Right renal cortex interstitium (tissue), 3 donors: Measurements from ENCODE around the gene CNBP. TPM values are rescaled to one million over a fixed set of nuclear protein-coding genes. Genes with fewer than 3 reads are reported as not detected.
"Not testable (repeated sequence)": the region's sequence is repeated elsewhere in the genome, so short reads cannot be mapped to it uniquely, and the experiment has no call there.

Experiments
- DNase-seq, 3 donors: peaks; one replicate each; pipeline ENCODE4 v3.0.0-alpha.2; 2013; ENCODE audit warnings: low read depth in 3 of 3, low spot score in 2 of 3
- polyA plus RNA-seq, 3 donors: library from polyadenylated mRNA; unstranded; fragments of 120-200 nt; gene quantifications; one replicate each; pipeline ENCODE4 v1.2.1, GENCODE V29; 2013; ENCODE audit not compliant: insufficient read length in 3 of 3

Gene CNBP
- 100 to 1,000 TPM; 448 to 471 (median 458) TPM for polyA plus RNA-seq

DNA sequence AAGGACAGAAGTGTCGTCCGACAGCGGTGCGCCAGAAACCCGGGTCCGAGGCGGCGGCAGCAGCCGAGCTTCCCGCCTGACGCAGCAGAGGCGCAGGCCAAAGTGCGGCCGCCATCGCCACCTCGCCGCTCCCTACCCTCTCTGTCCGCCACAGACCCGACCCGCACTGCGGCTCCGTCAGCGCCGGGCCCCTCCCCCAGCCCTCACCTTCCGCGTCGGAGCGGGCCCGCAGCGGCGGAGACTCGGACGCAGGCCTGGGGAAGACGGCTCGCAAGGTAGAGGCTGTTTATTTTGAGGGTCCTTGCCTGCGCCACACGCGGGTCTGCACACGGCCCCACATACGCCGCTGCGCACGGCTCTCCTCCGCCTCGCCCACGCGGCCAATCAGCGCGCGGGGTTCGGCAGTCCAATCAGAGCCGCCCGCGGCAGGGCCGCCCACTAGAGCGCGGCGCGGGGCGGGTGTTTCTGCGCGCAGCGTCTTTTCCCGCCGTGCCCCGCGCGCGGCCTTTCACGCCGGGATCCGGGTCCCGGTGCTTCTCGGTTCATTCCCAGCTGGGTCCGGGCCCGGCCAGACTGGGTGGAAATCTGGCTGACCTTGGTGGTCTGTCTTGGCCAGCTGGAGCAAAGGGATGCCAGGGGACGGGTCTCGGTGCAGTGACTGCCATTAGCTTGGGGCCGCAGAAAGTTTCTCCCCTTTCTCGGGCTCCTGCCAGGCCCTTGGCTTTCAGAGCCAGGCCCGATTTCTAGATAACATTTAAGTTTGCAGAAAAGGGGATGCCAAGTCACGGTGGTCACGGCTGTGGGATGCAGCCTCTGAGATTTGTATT, at the start of gene CNBP:
Gene CNBP (minus strand): TSS at position 328 of the 827 bp plus-strand sequence. CDS start 12,139 bp downstream, outside the sequence.
- peak in 2 of 3 donors; percentile 87 to 89 for DNase-seq

- no peak for DNase-seq
Measured at GRCh38 chr3:129231331-129232119, 47.8 kb upstream of the CNBP start.

- DNase-seq = no peak
Measured at GRCh38 chr3:129230311-129231019, 46.8 kb upstream of the CNBP start.

DNA sequence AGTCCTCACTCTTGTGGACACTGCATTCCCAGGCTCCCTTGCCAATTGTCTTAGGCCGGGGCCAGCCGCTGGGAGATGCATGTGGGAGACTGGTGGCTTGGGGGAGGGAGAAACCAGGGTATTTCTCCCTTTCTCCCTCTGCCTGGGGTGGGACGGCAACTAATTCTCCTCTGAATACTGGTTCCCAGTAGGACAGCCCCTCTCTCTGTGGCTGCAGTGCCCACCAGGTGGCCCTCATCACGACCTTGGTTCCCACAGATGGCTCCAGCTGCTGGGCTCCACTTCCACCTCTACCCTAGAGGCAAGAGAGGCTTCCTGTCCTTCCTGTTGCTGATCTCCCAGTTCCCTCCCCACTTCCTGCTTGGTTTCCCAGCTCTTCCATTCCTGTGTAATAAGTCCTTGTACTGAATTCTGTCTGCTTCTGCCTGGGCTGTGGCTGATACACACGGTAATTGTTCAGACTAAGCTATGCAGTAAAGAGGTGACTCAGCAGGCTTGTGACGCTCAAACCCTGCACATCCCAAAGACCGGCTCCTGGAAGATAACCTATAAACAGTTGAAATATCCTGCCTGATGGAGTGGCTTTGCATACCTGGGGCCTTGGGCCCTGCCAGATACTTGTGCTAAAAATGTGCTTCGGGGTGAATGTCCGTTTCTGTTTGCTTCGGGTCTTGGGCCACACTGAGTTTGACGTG, 45.3 kb upstream of the CNBP start:
- no peak for DNase-seq

DNA sequence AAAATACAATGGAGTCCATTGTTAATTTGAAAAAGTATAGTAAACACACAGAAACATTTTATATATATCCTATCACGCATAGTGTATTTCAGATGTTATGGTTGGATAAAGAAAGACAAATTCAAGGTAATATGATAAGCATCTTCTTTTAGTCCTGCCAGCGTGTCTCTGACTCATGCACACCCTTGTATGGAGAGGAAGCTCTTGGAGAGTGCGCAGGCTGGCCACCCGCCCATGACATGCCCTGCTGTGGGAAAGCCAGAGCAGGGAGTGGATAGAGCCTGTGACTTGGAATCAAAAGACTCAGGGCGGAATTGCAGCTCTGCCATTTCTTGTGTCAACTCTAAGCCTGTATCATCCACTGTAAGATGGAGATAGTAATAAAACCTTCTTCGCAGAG, 42.7 kb upstream of the CNBP start:
- DNase-seq = no peak

- DNase-seq = no peak
Measured at GRCh38 chr3:129224984-129225393, 41.3 kb upstream of the CNBP start.

DNA sequence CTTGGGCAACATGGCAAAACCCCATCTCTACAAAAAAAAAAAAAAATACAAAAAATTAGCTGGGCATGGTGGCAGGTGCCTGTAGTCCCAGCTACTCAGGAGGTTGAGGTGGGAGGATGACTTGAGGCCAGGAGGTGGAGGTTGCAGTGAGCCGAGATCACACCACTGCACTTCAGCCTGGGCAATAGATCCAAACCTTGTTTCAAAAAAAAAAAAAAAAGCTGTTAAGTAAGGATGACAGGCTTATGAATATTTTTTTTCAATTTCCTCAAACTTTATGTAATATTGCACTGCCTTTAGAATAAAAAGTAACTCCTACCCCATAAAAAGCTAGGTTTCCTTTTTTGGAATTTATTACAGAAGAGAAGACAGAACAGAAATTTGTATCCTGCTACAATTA, 40.7 kb upstream of the CNBP start:
- DNase-seq = not testable (repeated sequence)

GRCh38 chr3:129218742-129219141, 35.0 kb upstream of the CNBP start:
- no peak for DNase-seq

GRCh38 chr3:129213238-129213637, 29.5 kb upstream of the CNBP start:
- DNase-seq = no peak

GRCh38 chr3:129211772-129212171, 28.1 kb upstream of the CNBP start:
- DNase-seq = no peak

GRCh38 chr3:129211345-129211744, 27.6 kb upstream of the CNBP start:
- no peak for DNase-seq

- no peak for DNase-seq
Measured at GRCh38 chr3:129207479-129207878, 23.8 kb upstream of the CNBP start.

GRCh38 chr3:129205109-129205832, 21.6 kb upstream of the CNBP start:
- no peak for DNase-seq

GRCh38 chr3:129204473-129204872, 20.8 kb upstream of the CNBP start:
- no peak for DNase-seq

GRCh38 chr3:129199366-129199765, 15.7 kb upstream of the CNBP start:
- no peak for DNase-seq

DNA sequence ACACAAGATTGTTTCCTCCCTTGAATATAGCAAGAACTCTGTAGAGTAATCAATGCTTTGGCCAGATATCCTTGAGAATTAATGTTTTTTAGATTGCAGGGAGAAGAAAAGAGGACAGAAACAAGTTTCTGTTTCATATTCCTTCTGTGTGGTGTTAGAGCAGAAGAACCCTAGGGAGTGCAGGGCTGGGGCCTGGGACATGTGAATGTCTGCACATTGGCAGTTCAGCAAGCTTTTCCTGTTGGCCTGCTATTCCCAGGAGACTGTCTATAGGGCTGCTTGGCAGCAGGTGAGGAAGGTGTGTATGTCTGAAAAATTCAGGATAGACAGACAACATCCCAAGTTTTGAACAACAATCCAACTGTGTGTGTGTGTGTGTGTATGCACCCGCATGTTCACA, 13.6 kb upstream of the CNBP start:
- no peak for DNase-seq

DNA sequence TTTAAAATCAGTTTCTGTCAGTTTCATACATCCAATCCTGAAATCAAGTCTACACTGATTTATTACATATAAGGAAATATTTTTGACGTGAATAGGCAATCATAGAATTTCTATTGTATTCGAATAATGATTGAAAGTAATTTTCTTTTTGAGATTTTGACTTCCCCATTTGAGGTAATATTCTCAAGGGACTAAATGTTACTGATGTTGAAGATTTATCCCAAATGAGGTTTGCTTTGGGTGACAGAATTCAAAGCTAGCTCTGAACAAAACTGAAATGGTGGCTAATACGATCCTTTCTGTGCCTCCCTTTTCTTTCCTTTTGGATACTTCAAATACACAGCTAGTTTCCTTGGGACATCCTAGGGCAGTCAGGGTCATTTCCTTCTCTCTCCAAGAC, 12.9 kb upstream of the CNBP start:
- no peak for DNase-seq

DNA sequence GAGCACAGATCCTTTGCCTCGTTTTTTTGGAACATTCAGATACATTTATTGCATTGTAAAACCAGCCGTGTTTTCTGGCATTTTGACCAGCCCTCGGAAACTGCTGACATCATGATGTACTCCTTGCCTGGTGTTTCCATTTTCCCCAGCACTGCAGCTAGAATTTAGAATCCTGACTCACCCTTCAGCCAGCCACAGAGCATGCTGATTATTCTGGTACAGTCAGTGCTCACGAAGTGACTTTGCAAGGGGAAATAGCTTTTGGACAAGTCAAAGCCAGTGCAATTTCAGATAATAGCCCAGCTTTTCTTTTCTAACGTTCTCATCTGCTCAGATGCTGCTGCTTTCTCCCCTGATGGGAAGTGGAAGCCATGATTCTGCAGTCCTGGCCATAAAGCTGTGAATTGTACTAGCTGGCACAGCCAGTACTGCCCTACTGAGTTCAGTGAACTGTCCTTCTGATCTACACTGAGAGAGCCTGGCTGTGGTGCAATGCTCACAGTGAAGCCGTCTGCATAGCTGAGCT, 12.1 kb upstream of the CNBP start:
- DNase-seq = no peak

DNA sequence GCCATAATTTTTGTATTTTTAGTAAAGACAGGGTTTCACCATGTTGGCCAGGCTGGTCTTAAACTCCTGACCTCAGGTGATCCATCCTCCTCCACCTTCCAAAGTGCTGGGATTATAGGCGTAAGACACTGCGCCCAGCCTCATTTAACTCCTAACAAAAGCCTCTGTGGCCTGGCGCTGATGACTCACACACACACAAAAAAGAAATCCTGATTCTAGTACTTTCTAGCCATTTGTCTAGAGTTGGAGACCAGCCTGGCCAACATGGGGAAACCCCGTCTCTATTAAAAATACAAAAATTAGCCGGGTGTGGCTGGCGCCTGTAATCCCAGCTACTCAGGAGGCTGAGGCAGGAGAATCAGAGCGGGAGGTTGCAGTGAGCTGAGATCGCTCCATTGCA, 6.1 kb upstream of the CNBP start:
- DNase-seq = not testable (repeated sequence)

GRCh38 chr3:129187857-129188256, 4.2 kb upstream of the CNBP start:
- DNase-seq = no peak
